HEK293 (cell line): ENCODE results near the gene ABCC12.

Experiments used
- ZNF133 ChIP-seq: fragments of 450-650 bp; formaldehyde crosslinking; IDR thresholded peaks from 2 replicates; pipeline ENCODE4 v1.5.1; 2016; ENCODE audit warnings: missing biosample characterization, missing genetic modification characterization
- ZNF423 ChIP-seq: fragments of 450-650 bp; formaldehyde crosslinking; IDR thresholded peaks from 2 replicates; pipeline ENCODE4 v1.5.1; 2016; ENCODE audit warnings: missing biosample characterization, missing genetic modification characterization
- ZNF830 ChIP-seq: fragments of 450-650 bp; IDR thresholded peaks from 2 replicates; pipeline ENCODE4 v1.5.0; 2018; ENCODE audit warnings: missing biosample characterization, missing genetic modification characterization, low read depth, mild to moderate bottlenecking, moderate library complexity
- TF ChIP-seq, protein P1 (sequence below): fragments of 450-650 bp; formaldehyde crosslinking; IDR thresholded peaks from 2 replicates; pipeline ENCODE4 v1.5.1; 2017; ENCODE audit warnings: missing biosample characterization, missing genetic modification characterization
- TF ChIP-seq, protein P2 (sequence below): fragments of 450-650 bp; formaldehyde crosslinking; IDR thresholded peaks from 2 replicates; pipeline ENCODE4 v1.5.1; 2016; ENCODE audit warnings: missing biosample characterization, missing genetic modification characterization

DNA sequence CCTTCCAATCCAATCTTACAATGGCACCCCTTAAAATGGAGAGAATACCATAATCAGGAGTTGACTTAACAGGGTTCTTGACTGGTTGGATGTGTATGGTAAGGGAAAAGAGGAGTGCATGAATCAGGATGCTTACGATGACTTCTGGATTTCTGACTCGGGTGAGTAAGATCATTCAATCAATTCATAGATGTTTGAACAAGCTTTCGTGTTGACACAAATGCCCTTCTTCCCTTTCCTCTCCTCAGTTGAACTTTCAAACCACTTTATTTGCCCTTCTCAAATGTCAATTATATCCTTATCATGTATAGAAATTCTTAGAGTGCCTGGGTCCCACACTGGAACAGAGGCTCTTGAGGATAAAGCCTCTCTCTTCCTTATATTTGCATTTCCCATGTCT is 25.9 kb downstream of the ABCC12 start:
- TF ChIP-seq ZNF830 (tag by site-specific recombination) = no peak
- TF ChIP-seq ZNF133 (tag by site-specific recombination) = no peak
- TF ChIP-seq ZNF423 (tag by site-specific recombination) = no peak
- TF ChIP-seq, protein P1, sequence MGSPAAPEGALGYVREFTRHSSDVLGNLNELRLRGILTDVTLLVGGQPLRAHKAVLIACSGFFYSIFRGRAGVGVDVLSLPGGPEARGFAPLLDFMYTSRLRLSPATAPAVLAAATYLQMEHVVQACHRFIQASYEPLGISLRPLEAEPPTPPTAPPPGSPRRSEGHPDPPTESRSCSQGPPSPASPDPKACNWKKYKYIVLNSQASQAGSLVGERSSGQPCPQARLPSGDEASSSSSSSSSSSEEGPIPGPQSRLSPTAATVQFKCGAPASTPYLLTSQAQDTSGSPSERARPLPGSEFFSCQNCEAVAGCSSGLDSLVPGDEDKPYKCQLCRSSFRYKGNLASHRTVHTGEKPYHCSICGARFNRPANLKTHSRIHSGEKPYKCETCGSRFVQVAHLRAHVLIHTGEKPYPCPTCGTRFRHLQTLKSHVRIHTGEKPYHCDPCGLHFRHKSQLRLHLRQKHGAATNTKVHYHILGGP (tag by site-specific recombination) = no peak
- TF ChIP-seq, protein P2, sequence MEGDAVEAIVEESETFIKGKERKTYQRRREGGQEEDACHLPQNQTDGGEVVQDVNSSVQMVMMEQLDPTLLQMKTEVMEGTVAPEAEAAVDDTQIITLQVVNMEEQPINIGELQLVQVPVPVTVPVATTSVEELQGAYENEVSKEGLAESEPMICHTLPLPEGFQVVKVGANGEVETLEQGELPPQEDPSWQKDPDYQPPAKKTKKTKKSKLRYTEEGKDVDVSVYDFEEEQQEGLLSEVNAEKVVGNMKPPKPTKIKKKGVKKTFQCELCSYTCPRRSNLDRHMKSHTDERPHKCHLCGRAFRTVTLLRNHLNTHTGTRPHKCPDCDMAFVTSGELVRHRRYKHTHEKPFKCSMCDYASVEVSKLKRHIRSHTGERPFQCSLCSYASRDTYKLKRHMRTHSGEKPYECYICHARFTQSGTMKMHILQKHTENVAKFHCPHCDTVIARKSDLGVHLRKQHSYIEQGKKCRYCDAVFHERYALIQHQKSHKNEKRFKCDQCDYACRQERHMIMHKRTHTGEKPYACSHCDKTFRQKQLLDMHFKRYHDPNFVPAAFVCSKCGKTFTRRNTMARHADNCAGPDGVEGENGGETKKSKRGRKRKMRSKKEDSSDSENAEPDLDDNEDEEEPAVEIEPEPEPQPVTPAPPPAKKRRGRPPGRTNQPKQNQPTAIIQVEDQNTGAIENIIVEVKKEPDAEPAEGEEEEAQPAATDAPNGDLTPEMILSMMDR = no peak
